B cell (primary cell): ENCODE measurements around the gene CTNS. TPM values are rescaled to one million over a fixed set of nuclear protein-coding genes. Genes with fewer than 3 reads are reported as not detected.
A peak's percentile ranks its signal among the peaks of the same experiment; 100 is the strongest.

Experiments
- ATAC-seq: fragments of 200-7000 bp; cut with Tn5 transposase; one replicate; pipeline ENCODE4 v1.10.0; 2021; ENCODE audit warnings: low read depth, mild to moderate bottlenecking, moderate number of reproducible peaks, moderate library complexity
- CTCF ChIA-PET: fragments of 350-600 bp; sonication (Branson Sonifier 250); formaldehyde crosslinking; loops from one replicate; lab custom pipeline; 2021; ENCODE audit warnings: antibody characterized with exemption, inconsistent platforms; lab: Charles Lee
- POLR2A ChIA-PET: fragments of 350-600 bp; sonication (Branson Sonifier 250); formaldehyde crosslinking; loops from one replicate; lab custom pipeline; 2021; ENCODE audit warnings: antibody characterized with exemption; lab: Charles Lee
- DNase-seq: peaks from one replicate; pipeline ENCODE4 v3.0.0; 2013
- H2AFZ ChIP-seq: 2 replicates; pipeline ENCODE4 v1.6.1; 2012; ENCODE audit warnings: mild to moderate bottlenecking, low read depth, low read length; ENCODE audit not compliant: insufficient read depth, poor library complexity, severe bottlenecking
- H3K27ac ChIP-seq, 2 donors: 1 replicate in 1 of 2; 2 replicates in 1 of 2; pipeline ENCODE4 v1.5.1; 2012 to 2013; ENCODE audit warnings: low read length in 2 of 2, mild to moderate bottlenecking in 2 of 2, moderate library complexity in 1 of 2
- H3K27me3 ChIP-seq, 4 experiments: fragments of 200-600 bp in 1 of 4; sonication (generic) in 1 of 4; replicated peaks in 1 of 4; 1 replicate in 2 of 4; 2 replicates in 2 of 4; pipeline versions ENCODE4 v1.6.1 to v1.7.0; 2013 to 2016; ENCODE audit warnings: low read length in 3 of 4, mild to moderate bottlenecking in 2 of 4, mixed read lengths in 1 of 4, moderate library complexity in 1 of 4; ENCODE audit not compliant: insufficient read depth in 4 of 4, control insufficient read depth in 3 of 4; ENCODE audit errors: control extremely low read depth in 1 of 4
- H3K36me3 ChIP-seq, 2 experiments: replicated peaks in 1 of 2; 1 replicate in 1 of 2; 2 replicates in 1 of 2; pipeline versions ENCODE4 v1.6.1 to v1.7.1; 2013; ENCODE audit warnings: low read length in 1 of 2; ENCODE audit not compliant: insufficient read depth in 2 of 2, control insufficient read depth in 1 of 2; ENCODE audit errors: control extremely low read depth in 1 of 2, extremely low read depth in 1 of 2
- H3K4me1 ChIP-seq, 2 donors: fragments of 200-600 bp in 1 of 2; sonication (generic) in 1 of 2; 1 replicate in 1 of 2; 2 replicates in 1 of 2; pipeline versions ENCODE4 v1.5.1 to v1.6.1; 2013 to 2017; ENCODE audit warnings: low read length in 2 of 2; ENCODE audit not compliant: control insufficient read depth in 2 of 2, insufficient read depth in 2 of 2
- H3K4me2 ChIP-seq: replicated peaks from 2 replicates; pipeline ENCODE3; 2012; ENCODE audit warnings: mild to moderate bottlenecking, low read depth, low read length; ENCODE audit not compliant: poor library complexity, severe bottlenecking
- H3K4me3 ChIP-seq, 5 experiments: fragments of 200-600 bp in 1 of 5; sonication (generic) in 1 of 5; 1 replicate in 3 of 5; 2 replicates in 2 of 5; pipeline versions ENCODE4 v1.5.1 to v1.7.0; 2011 to 2016; ENCODE audit warnings: low read length in 4 of 5, mild to moderate bottlenecking in 4 of 5, low read depth in 2 of 5, control low read depth in 1 of 5, moderate library complexity in 1 of 5; ENCODE audit not compliant: insufficient read depth in 1 of 5; ENCODE audit errors: control extremely low read depth in 1 of 5, extremely low read depth in 1 of 5
- H3K79me2 ChIP-seq: fragments of 200-600 bp; sonication (generic); one replicate; pipeline ENCODE4 v1.6.0; 2016; ENCODE audit warnings: low read length; ENCODE audit not compliant: control insufficient read depth, insufficient read depth
- H3K9ac ChIP-seq: fragments of 200-600 bp; sonication (generic); 2 replicates; pipeline ENCODE4 v1.6.1; 2017; ENCODE audit warnings: mild to moderate bottlenecking, low read length, moderate library complexity
- H3K9me3 ChIP-seq, 3 donors: one replicate each; pipeline versions ENCODE4 v1.6.1 to v1.7.1; 2013; ENCODE audit warnings: low read length in 2 of 3; ENCODE audit not compliant: control insufficient read depth in 2 of 3, insufficient read depth in 1 of 3; ENCODE audit errors: control extremely low read depth in 1 of 3
- H4K20me1 ChIP-seq: 2 replicates; pipeline ENCODE4 v1.6.0; 2012; ENCODE audit warnings: mild to moderate bottlenecking, low read length; ENCODE audit not compliant: insufficient read depth, control insufficient read depth, poor library complexity, severe bottlenecking
- H3K27ac Mint-ChIP-seq: one replicate; pipeline ENCODE4 v1.8.0; 2021; ENCODE audit warnings: mixed read lengths
- H3K27me3 Mint-ChIP-seq: one replicate; pipeline ENCODE4 v1.8.0; 2021; ENCODE audit warnings: mixed read lengths
- H3K4me1 Mint-ChIP-seq: one replicate; pipeline ENCODE4 v1.8.0; 2021; ENCODE audit warnings: mixed read lengths
- H3K4me3 Mint-ChIP-seq: one replicate; pipeline ENCODE4 v1.8.0; 2021; ENCODE audit warnings: mixed read lengths
- H3K9me3 Mint-ChIP-seq: one replicate; pipeline ENCODE4 v1.8.0; 2022; ENCODE audit warnings: mixed read lengths; ENCODE audit not compliant: insufficient read depth
- EZH2 ChIP-seq: IDR thresholded peaks from 2 replicates; pipeline ENCODE4 v1.6.1; 2012; ENCODE audit warnings: borderline replicate concordance, low read depth, mild to moderate bottlenecking, moderate library complexity, low read length; ENCODE audit not compliant: insufficient read depth, poor library complexity, severe bottlenecking
- WGBS: methylation state at CpG from one replicate; pipeline ENCODE4 v1.1.5; 2013; ENCODE audit warnings: missing lambda C conversion rate; ENCODE audit not compliant: insufficient coverage; 5-methylcytosine and 5-hydroxymethylcytosine counted together
- intact Hi-C: fragments of 100-400 bp; cut with micrococcal nuclease; formaldehyde crosslinking; loops from one replicate; pipeline ENCODE4 v1.10.0; 2022
- polyA plus RNA-seq: library from polyadenylated mRNA; depleted of rRNA; stranded (reverse); fragments of >200 nt; gene quantifications from 2 replicates; pipeline ENCODE4 v1.2.3, GENCODE V29; 2012
- total RNA-seq, 2 donors: library from RNA; stranded (reverse); fragments of 120-200 nt in 1 of 2; gene quantifications; 1 replicate in 1 of 2; 2 replicates in 1 of 2; pipeline versions ENCODE4 v1.2.3 to v1.2.4, GENCODE V29; 2013 to 2022
- TF ChIP-seq, protein P1 (sequence below): fragments of 200-600 bp; IDR thresholded peaks from one replicate; pipeline ENCODE4 v1.8.0; 2022; ENCODE audit warnings: antibody characterized with exemption, mild to moderate bottlenecking

Gene CTNS
- total and polyA plus RNA-seq, 2 donors (not counting 1 experiment from before 2014, with no cell fraction given) = 11.6 to 24.7 TPM

DNA sequence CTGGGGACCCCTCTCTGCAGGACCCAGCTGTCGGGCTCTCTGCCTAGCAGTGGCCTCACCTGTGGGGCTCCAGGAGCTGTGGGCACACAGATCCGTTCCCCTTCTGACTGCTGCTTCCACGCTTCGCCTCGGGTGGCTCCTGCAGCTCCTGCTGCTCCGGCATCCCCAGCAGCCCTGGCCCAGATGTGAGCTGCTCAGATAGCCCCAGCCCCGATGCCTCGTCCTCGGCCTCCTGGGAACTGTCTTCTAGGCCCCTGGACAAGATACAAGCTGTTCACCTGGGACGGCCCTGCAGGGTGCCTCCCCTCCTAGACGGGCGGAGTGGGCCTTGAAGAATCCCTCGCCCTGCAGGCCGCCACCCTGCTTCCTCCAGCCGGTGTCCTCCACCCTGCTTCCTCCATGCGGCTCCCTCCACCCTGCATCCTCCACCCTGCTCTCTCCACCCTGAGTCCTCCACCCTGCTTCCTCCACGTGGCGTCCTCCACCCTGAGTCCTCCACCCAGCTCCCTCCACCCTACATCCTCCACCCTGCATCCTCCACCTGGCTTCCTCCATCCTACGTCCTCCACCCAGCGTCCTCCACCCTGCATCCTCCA, 43.1 kb downstream of the CTNS start:
- POLR2A ChIA-PET = interaction anchor here (0.6 to 0.7 kb wide), 3 partner anchors 32 to 92 kb away, joined by 3 to 6 read pairs (median 3); no protein-coding TSS in a partner anchor
- Histone ChIP-seq H3K79me2 (peaks cover 29% of the 10 kb centered on the region), H3K4me1 (peaks cover 11 to 38% of the 10 kb centered on the region in 2 donors), H3K27me3 (no peaks in the 10 kb centered on the region), H3K4me3 (no peak overlapping the region), H3K27ac (no peak overlapping the region), H3K9me3 (peaks cover 0 to 7% (median 0%) of the 10 kb centered on the region in 3 donors), H2AFZ (no peak overlapping the region), H3K9ac (no peak overlapping the region), H4K20me1 (peaks cover 73% of the 10 kb centered on the region), H3K4me2 (no peak overlapping the region), H3K36me3 (peaks cover 0 to 70% of the 10 kb centered on the region in 2 experiments)
- TF ChIP-seq, protein P1, sequence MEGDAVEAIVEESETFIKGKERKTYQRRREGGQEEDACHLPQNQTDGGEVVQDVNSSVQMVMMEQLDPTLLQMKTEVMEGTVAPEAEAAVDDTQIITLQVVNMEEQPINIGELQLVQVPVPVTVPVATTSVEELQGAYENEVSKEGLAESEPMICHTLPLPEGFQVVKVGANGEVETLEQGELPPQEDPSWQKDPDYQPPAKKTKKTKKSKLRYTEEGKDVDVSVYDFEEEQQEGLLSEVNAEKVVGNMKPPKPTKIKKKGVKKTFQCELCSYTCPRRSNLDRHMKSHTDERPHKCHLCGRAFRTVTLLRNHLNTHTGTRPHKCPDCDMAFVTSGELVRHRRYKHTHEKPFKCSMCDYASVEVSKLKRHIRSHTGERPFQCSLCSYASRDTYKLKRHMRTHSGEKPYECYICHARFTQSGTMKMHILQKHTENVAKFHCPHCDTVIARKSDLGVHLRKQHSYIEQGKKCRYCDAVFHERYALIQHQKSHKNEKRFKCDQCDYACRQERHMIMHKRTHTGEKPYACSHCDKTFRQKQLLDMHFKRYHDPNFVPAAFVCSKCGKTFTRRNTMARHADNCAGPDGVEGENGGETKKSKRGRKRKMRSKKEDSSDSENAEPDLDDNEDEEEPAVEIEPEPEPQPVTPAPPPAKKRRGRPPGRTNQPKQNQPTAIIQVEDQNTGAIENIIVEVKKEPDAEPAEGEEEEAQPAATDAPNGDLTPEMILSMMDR = no peak
- TF ChIP-seq EZH2 = no peak
- 69% methylated on average over 20 of the region's 20 CpGs for WGBS
- intact Hi-C loops = no loop called here
- Mint-ChIP-seq H3K27me3 (no peaks in the 10 kb centered on the region), H3K9me3 (no peaks in the 10 kb centered on the region), H3K4me1 (peaks cover 37% of the 10 kb centered on the region), H3K4me3 (no peak overlapping the region), H3K27ac (peak overlapping the region; percentile 78)
- no peak for DNase-seq
- CTCF ChIA-PET = interaction anchor here (0.6 to 3.0 kb wide), 7 partner anchors 12 to 148 kb away, joined by 3 to 18 read pairs (median 4); partner anchors contain the start of gene HASPIN
- ATAC-seq = no peak

DNA sequence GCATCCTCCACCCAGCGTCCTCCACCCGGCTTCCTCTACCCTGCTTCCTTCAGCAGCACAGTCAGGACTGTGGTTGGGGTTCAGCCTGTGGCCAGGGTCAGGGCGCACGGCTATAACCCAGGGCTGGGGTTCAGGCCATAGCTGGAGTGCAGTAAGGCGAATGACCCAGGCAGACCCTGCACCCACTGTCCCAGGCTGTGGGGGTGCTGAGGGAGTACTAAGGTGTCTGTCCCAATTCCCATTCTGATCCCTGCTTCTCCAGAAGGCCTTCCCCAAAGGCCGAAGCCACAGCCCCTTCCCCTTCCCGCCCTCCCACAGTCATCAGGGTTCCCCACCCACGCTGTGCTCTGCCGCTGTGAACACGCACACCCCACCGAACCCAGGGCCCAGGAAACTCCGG, 44.5 kb downstream of the CTNS start:
- WGBS = 97% methylated on average over 10 of the region's 12 CpGs

More for the DNA sequence above, 44.5 kb downstream of the CTNS start:
- H3K4me3 Mint-ChIP-seq = no peak overlapping the region
- ATAC-seq (no peak), DNase-seq (no peak)
- H3K27ac Mint-ChIP-seq = no peak overlapping the region
- H3K27me3 Mint-ChIP-seq = no peaks in the 10 kb centered on the region
- H3K79me2 ChIP-seq = peaks cover 29% of the 10 kb centered on the region
- peaks cover 0 to 73% of the 10 kb centered on the region in 2 experiments for H3K36me3 ChIP-seq
- peak overlapping the region in 1 of 2 donors; percentile 56 for H3K27ac ChIP-seq
- no peak overlapping the region for H3K9ac ChIP-seq
- no peak overlapping the region for H3K4me3 ChIP-seq
- H3K4me1 ChIP-seq = peaks cover 17 to 47% of the 10 kb centered on the region in 2 donors
- ChIA-PET CTCF (interaction anchor here (1.2 to 5.2 kb wide), 3 partner anchors 52 to 146 kb away, joined by 3 to 184 read pairs (median 57); no protein-coding TSS in a partner anchor), POLR2A (interaction anchor here (1.5 kb wide), 1 partner anchor 14 kb away, joined by 4 read pairs; no protein-coding TSS in a partner anchor)
- H3K4me1 Mint-ChIP-seq = peaks cover 44% of the 10 kb centered on the region
- no peaks in the 10 kb centered on the region for H3K27me3 ChIP-seq
- TF ChIP-seq EZH2 = no peak
- TF ChIP-seq, protein P1 = no peak
- intact Hi-C loops = no loop called here
- no peak overlapping the region for H3K4me2 ChIP-seq
- no peak overlapping the region for H2AFZ ChIP-seq
- no peaks in the 10 kb centered on the region for H3K9me3 Mint-ChIP-seq
- H4K20me1 ChIP-seq = peaks cover 79% of the 10 kb centered on the region
- H3K9me3 ChIP-seq = peaks cover 0 to 7% (median 0%) of the 10 kb centered on the region in 3 donors
